GM19452 (cell line): ENCODE data around the gene ENPP6.
A peak's percentile ranks its signal among the peaks of the same experiment; 100 is the strongest.

Experiments
- ATAC-seq: cut with Tn5 transposase; IDR thresholded peaks from one replicate; pipeline ENCODE4 v1.9.1; 2021; ENCODE audit not compliant: unreplicated experiment

Gene ENPP6

GRCh38 chr4:184192933-184193332 lies 24.7 kb downstream of the ENPP6 start:
- ATAC-seq = no peak

- ATAC-seq = no peak
These were observed 26.4 kb downstream of the ENPP6 start for GRCh38 chr4:184191267-184191666.

GRCh38 chr4:184190711-184191110 lies 27.0 kb downstream of the ENPP6 start:
- ATAC-seq = no peak

- ATAC-seq = no peak
These were observed 27.7 kb downstream of the ENPP6 start for GRCh38 chr4:184189966-184190365.

- ATAC-seq = no peak
These were observed 29.0 kb downstream of the ENPP6 start for GRCh38 chr4:184188443-184189400.

- no peak for ATAC-seq
These were observed 40.4 kb downstream of the ENPP6 start for GRCh38 chr4:184177271-184177670.

GRCh38 chr4:184174571-184175488 lies 42.8 kb downstream of the ENPP6 start:
- no peak for ATAC-seq

GRCh38 chr4:184171011-184171410 lies 46.7 kb downstream of the ENPP6 start:
- ATAC-seq = no peak

- no peak for ATAC-seq
These were observed 48.3 kb downstream of the ENPP6 start for GRCh38 chr4:184169225-184169867.

- ATAC-seq = peak; percentile 82
These were observed 49.2 kb downstream of the ENPP6 start for GRCh38 chr4:184168406-184169019.

- peak; percentile 68 for ATAC-seq
These were observed 50.1 kb downstream of the ENPP6 start for GRCh38 chr4:184167576-184167975.

GRCh38 chr4:184166736-184167135 lies 50.9 kb downstream of the ENPP6 start:
- no peak for ATAC-seq

GRCh38 chr4:184165291-184165690 lies 52.4 kb downstream of the ENPP6 start:
- no peak for ATAC-seq

- no peak for ATAC-seq
These were observed 53.9 kb downstream of the ENPP6 start for GRCh38 chr4:184163813-184164212.

GRCh38 chr4:184162596-184162995 lies 55.1 kb downstream of the ENPP6 start:
- no peak for ATAC-seq

GRCh38 chr4:184157322-184157721 lies 60.4 kb downstream of the ENPP6 start:
- no peak for ATAC-seq

GRCh38 chr4:184156163-184156920 lies 61.3 kb downstream of the ENPP6 start:
- no peak for ATAC-seq

GRCh38 chr4:184154199-184154598 lies 63.5 kb downstream of the ENPP6 start:
- no peak for ATAC-seq

- no peak for ATAC-seq
These were observed 63.9 kb downstream of the ENPP6 start for GRCh38 chr4:184153781-184154180.

GRCh38 chr4:184151988-184152485 lies 65.6 kb downstream of the ENPP6 start:
- ATAC-seq = no peak
